HPDE6-E6E7 (cell line): ENCODE measurements around the gene BAHCC1.

ENCODE experiments used
- DNase-seq: peaks from one replicate; pipeline ENCODE4 v3.0.0; 2011; ENCODE audit warnings: missing footprints; ENCODE audit errors: extremely low spot score

The BAHCC1 gene

GRCh38 chr17:81493198-81494038 is 98.2 kb downstream of the BAHCC1 start:
- DNase-seq, result no peak

- DNase-seq, result no peak
Measured at GRCh38 chr17:81494626-81495377, 99.5 kb downstream of the BAHCC1 start.

GRCh38 chr17:81498953-81499600 is 103.8 kb downstream of the BAHCC1 start:
- DNase-seq, result no peak

GRCh38 chr17:81499601-81499970 is 104.3 kb downstream of the BAHCC1 start:
- DNase-seq, result no peak

- no peak for DNase-seq
Measured at GRCh38 chr17:81500047-81500446, 104.8 kb downstream of the BAHCC1 start.

- DNase-seq, result no peak
Measured at GRCh38 chr17:81502471-81503017, 107.3 kb downstream of the BAHCC1 start.

- DNase-seq, result no peak
Measured at GRCh38 chr17:81503619-81504018, 108.4 kb downstream of the BAHCC1 start.

GRCh38 chr17:81508639-81509206 is 113.5 kb downstream of the BAHCC1 start:
- no peak for DNase-seq

- DNase-seq, result no peak
Measured at GRCh38 chr17:81509207-81509971, 114.1 kb downstream of the BAHCC1 start.

- no peak for DNase-seq
Measured at GRCh38 chr17:81509972-81510784, 114.9 kb downstream of the BAHCC1 start.

- DNase-seq, result no peak
Measured at GRCh38 chr17:81510785-81511553, 115.7 kb downstream of the BAHCC1 start.

GRCh38 chr17:81511554-81511803 is 116.2 kb downstream of the BAHCC1 start:
- no peak for DNase-seq

- DNase-seq, result no peak
Measured at GRCh38 chr17:81511804-81512561, 116.7 kb downstream of the BAHCC1 start.

- peak; percentile 73 for DNase-seq
Measured at GRCh38 chr17:81512562-81513371, 117.5 kb downstream of the BAHCC1 start, which contains the start of gene ACTG1. Gene ACTG1, minus strand, starts transcription at chr17:81512799. Its CDS starts 445 bp downstream, at chr17:81512354.

- no peak for DNase-seq
Measured at GRCh38 chr17:81513372-81513752, 118.1 kb downstream of the BAHCC1 start.

GRCh38 chr17:81513753-81514488 is 118.7 kb downstream of the BAHCC1 start:
- DNase-seq, result no peak

GRCh38 chr17:81514489-81514738 is 119.2 kb downstream of the BAHCC1 start:
- DNase-seq, result no peak
